ENCODE results near the gene PRKCH.

The PRKCH gene

DNA sequence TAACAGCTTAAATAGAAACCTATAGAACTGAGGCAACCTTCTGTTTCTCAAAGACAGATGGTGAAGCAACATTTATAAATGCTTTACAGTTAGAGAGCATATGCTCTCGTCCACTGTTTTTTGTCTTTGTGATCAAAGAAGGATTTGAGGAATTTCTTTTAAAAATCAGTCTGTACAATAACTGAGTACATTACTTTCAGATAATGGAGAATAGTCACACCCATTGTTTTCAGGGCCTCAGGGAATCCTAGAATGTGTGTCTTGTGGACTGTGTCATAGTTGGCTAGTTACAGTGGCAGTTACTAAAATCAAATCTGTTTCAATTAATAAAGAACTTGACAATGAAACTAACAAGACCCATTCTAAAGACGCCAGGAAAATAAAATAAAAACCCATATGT lies 107.9 kb downstream of the PRKCH start:
- DNase-seq (ENCODE audit: low read depth), result no peak

DNA sequence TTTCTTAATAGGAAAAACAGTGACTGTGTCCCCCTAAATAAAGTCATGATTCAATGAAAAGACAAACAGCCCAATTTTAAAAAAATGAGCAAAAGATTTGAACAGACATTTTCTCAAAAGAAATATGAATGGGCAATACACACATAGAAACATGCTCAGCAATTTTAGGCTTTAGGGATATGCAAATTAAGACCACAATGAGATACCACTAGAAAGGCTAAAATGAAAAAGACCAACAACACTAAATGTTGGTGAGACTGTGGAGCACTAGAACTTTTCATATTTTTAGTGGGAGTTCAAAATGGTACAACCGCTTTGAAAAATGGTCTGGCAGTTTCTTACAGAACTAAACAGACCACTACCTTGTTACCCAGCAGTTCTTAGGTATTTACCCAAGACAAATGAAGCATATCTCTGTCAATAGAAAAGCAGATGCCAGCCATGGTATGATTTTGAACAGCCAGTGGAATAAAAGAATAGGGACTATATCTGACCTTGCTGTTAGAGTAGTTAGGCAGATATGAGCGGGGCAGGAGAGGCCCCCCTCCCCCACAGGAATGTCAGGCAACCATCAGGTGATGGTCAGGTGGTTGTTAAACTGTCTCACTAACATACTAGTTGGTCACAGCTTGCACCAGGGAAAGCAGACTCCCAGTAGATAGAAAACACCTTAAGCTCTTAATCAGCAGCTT lies 108.8 kb downstream of the PRKCH start:
- DNase-seq (ENCODE audit: low read depth), result no peak

DNA sequence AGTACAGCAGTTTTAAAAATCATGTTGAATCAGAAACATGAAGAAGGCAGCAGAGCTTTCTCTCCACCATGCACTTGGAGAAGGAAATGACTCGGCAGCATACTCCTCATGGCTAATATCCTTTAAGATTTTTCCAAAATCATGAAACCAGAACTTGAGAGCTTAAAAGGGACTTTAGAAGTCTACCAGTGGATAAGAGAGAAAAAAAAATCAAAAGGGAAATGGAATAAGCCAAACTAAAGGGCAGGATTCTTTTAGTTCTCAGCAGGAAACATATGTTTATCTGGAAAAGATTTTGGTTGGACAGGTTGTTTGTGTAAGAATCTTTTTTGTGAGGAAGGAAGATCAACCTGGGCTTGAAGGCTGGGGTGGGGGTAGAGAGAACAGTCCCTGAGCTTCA lies 111.8 kb downstream of the PRKCH start:
- DNase-seq (ENCODE audit: low read depth), result no peak

DNA sequence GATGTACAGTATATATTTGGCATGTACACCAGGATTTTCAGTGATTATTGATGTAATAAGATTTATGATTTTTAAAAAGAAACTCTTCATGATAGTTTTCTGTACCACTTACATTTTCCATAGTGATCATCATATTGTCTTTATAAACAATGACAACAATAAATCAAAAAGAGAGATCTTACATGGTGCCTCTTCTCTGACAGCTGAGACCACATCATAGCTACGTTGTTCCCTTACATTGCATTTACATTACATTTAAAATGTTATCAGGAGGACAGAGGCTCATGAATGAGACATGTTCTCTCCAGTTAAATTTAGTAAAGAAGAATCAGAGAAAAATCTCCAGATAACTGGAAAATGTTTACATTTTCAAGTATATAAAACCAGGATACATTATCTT lies 112.4 kb downstream of the PRKCH start:
- no peak for DNase-seq (ENCODE audit: low read depth)

DNA sequence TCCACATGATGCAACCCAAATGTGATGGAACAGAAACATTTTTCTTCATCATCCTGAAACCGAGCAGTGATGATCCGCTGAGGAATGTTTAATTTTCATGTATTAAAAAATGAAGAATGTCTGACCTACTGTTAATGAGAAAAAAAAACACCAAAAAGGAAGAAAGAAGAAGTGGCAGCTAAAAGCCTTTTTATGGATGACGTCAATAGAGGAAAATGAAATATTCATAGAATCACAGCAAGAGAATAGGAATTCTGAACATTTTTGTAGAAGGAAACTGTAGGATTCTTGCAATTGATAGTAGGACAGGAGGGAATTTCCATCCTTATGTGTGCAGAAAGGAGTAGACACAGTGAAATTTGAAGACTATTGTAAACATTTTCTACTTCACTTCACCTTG lies 112.9 kb downstream of the PRKCH start:
- DNase-seq (ENCODE audit: low read depth), result no peak

DNA sequence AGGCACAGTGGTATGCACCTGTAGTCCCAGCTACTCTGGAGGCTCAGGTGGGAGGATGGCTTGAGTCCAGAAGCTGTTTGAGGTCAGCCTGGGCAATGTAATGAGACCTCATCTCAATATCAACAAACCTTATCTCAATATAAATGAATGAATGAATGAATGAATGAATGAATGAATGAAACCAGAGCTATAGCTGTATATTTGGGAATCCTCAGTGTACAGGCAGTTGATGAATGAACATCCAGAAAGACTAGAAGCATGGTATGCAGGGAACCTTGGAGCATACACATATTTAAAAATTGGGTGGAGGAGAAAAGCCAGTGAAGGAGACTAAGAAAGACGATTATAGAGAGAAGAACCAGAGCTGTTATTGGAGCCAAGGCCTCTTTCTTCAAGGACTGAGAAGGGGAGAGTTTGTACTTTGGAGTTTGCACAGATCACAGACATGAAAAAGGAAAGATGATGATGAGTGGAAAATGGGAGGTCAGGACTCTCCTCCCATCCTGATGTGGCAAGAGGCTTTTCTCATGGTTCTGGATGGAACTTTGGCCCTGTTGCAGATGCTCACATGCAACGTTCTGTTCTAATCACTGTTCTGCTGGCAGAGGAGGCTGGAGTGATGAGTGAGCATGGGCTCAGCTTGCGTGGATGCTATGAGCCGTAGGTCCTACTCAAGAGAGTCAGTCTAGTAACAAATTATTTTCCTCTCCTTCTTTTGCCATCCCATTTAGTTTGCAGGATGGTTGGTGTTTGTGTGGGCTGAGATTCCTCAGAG lies 114.4 kb downstream of the PRKCH start:
- no peak for DNase-seq (ENCODE audit: low read depth)

DNA sequence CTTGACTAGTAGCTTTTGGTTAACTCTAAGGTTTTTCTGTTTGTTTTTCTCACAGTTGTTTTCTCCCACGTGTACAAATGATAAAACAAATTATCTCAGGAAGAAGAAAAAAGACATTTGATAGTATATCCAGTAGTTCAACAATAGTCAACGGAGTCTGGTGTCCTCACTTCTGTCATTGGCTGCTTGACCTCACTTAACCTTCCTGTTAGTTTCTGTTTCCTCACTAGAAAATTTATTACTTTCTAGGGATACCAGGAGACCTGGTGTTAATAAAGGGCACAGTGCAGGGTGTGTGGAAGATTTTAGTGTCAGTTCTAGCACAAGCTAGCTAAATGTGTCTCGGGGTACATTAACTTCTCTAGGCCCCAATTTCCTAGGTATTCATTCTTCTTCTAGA lies 116.0 kb downstream of the PRKCH start:
- DNase-seq (ENCODE audit: low read depth), result no peak

DNA sequence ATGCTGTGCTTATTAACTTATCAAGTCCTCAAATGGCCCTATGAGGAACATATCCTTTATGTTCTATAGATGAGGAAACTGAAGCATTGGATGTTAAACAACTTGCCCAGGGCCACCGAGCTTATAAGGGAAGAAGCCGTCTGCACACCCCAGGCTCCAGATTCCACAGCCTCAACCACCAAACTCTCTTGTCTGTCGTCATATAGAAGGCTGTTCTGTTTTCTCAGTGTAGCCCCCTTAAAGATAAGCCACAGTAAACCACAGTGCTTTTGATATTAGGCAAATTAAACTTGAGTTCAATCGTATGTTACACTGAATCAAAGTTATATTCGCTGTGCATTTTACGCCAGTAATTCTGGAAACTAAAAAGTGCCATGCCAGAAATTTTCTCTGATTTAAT lies 116.7 kb downstream of the PRKCH start:
- no peak for DNase-seq (ENCODE audit: low read depth)

DNA sequence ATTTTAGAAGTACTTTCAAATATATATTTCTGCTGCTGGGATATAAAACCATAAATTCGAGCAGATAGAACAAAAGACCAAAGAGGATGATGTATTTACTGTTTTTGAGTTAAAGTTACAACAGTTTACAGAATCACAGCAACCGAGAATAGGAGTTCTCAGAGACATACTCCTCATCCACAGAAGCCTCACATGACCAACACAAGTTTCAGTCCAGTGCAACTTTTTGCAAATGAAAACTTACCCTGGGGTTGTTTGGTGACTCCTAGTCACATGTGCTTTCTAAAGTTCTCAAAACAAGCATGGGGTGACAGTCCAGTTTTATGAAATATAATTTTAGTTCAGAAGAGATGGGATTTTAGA lies 117.1 kb downstream of the PRKCH start:
- DNase-seq (ENCODE audit: low read depth), result no peak

DNA sequence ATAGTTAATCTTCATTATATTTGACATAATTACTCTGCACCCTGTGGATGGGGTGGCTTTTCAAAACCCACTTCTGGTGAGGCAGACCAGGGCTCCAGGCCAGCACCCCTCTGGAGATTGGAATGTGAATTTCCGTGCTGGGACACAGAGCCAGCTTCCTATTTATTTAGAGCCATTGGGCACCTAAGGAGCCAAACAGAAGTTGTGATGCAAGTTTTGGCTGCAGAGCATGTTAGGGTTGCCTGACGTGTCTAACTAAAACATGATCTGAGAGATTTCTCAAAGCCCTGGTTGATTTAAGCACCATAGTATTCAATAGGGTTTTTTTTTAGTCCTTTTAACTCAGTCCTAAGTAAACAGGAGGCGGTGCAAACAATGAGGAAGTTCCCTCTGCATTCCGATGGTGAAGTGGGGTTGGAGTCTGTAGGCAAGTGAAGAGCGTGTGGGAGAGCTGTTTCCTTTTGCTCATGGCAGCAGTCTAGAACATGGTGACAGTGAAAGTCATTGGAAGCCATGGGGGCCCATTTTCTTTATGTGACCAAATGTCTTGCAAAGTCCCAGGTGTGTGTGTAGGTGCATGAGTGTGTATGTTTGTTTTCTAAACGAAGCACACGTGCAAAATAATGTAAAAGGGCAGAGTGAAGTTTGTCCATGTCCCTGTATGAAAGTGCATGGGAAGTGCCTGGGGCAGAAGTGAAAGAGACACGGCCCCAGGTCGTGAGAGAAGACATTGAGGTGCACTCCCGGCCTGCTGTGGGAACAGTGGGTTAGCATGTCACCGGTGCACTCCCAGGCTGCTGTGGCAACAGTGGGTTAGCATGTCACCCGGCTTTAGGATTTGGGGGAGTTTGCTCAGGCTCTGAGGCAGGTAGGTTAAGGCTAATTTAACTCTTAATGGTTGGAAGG lies 117.7 kb downstream of the PRKCH start:
- DNase-seq (ENCODE audit: low read depth), result peak; percentile 13

DNA sequence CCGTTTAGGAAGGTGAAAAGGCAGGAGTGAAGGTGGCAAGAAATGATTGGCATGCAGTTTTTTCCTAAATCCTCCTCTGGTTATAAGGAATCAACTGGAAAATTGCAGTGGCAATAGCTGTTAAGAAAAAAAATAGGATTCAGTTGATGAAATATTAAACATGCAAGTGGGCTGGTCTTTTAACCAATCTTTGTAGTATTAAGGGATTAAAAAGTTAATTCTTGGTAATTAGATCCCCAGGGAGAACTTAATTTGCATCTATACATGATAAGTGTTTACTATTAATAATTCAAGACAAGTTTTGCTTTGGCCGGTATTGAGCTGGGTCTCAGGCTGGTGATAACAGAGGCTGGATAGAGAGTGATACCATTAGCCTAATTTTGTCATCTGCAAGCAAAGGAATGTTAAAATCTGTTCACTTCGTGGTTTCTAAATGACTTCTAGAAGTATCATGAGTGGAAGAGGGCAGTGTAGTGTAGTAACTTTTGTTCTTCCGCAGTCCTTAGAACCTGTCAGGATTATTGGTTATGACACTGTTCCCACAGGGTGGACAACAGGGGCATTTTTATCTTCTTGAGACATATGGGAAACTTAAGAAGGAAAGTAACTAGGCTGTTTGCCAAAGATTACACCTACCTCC lies 118.5 kb downstream of the PRKCH start:
- no peak for DNase-seq (ENCODE audit: low read depth)

DNA sequence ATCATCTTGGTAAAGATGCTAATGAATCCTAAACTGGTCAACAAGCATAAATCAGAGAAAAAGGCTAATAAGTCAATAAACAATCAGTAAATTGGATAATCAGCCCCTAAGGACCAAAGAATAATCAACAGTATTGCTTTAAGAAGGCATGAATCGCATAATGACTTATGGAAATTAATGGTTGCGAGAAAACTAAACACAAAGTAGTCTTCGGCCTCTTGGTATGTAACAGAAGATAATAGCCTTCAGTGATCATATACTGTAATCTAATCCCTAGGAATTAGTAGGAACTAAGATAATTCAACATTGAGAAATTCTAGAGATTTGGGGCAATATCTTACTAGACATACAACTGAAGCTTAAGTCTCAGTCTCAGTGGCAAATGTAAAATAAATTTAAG lies 122.1 kb downstream of the PRKCH start:
- DNase-seq (ENCODE audit: low read depth), result no peak

DNA sequence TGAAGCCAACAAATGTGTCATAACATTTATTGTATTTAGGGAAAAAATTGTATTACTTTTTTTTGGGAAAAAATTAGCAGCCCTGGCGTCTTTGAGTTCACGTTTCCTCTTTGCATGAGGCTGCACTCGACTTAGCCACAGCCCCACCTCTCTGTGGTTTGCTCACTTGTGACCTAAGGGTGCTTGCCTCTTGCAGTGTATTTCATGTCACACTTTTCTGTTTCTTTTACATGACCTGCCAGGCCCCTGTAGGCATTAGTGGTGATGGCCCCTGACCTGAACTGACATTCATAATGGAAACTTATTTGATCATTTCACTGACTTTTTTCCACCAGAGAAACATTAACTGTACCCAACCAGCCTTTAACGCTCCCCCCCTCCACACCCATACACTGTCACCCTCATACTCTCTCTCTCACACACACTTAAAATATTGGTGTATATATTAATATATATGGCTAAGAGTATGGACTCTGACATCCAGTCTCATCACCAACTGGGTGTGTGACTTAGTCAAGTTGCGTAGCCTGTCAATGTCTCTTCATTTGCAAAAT lies 122.9 kb downstream of the PRKCH start:
- no peak for DNase-seq (ENCODE audit: low read depth)

DNA sequence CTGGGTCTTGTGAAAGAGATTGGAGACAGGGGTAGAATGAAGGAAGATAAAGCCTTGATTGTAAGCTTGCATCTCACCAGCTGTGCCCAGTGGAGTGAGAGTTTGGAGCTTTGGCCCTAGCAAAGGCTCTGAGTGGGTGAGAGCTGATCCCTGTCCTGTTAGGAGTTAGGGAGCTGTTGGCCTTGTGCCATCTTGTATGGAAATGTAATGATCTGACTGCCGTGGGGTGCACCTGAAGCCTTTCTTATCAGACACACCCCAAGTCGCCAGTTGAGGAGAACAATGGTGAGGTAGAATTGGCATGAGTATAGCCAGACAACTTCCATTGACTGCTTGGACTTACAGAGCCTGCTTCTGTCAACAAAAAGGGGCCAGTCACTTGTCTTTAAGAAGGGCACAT lies 130.1 kb downstream of the PRKCH start:
- no peak for DNase-seq (ENCODE audit: low read depth)

DNA sequence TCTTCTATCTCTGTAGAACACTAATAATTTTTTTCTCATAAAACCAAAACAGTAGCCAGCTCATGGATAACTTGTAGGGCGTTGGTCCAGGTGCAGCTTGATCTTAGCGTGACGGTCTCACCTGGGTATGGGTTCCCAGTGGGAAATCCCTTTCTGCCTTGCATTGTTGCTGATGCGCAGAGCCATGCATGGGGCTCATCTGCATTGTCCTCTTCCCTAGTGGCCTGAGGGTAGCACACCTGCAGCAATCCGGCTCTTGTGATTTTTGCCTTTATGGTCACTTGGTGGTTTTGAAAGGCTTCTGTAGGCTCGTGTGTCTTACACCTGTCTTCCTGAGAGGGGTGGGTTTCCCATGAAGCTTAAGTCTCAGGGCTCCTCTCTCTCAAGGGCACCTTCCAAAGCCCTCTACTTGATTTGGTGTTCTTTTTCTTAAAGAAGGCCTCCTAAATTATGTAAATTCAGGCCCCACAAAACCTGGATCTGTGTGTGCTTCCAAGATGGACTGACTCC lies 130.6 kb downstream of the PRKCH start:
- DNase-seq (ENCODE audit: low read depth), result no peak

DNA sequence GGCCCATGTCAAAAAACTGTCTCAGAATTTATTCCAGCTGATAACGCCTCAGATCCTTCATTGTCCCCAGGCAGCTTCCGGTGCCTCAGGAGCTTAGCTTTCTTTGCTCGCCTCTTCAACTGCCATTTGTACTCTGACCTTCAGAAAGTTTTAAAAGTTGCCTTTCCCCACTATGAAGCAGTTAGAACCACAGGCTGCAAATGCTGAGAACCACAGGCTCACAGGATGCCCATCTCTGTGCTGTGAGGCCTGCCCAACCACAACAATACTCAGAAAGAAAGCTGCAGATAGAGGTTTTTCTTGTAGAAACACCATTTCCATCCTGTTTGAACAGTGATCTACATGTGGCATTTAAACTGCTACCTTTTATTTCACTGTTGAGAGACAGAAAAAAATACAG lies 131.1 kb downstream of the PRKCH start:
- DNase-seq (ENCODE audit: low read depth), result no peak

DNA sequence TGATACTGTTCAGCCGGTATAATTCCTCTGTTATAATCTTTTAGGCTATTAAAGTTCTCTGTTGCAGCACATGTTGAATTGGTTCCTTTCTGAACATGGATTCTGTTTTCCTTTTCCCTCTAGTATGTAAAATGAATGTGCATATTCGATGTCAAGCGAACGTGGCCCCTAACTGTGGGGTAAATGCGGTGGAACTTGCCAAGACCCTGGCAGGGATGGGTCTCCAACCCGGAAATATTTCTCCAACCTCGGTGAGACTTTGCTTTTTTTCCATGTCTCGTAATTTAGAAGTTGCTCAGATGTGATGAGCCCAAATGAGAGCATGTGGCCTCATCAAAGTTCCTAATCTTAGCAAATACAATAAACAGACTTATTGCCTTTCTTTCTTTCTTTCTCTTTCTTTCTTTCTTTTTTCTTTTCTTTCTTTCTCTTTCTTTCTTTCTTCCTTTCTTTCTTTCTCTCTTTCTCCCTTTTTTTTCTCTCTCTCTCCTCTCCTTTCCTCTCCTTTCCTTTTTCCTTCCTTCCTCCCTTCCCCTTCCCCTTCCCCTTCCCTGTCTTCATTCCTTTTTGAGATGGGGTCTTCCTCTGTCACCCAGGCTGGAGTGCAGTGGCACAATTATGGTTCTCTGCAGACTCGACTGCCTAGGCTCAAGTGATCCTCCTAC lies 131.9 kb downstream of the PRKCH start:
- DNase-seq (ENCODE audit: low read depth), result no peak

DNA sequence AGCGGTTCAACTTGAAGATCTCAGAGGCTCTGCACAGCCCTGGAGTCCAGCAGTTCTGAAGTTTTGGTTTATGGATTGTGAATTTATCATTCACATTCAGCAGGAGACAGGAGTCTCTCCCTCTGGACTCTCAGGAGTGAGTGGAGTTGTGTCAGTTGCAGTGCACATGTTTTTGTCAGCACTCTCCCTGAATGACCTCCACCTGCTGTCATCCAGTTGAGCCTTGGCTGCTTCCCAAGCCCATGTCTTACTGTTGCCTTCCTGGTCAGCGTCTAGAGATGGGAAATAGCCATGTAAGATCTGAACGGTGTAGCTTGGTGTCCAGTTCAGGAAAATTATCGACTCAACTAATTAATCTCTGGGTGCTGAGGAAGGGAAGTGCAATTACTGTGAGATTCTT lies 133.2 kb downstream of the PRKCH start:
- DNase-seq (ENCODE audit: low read depth), result no peak

DNA sequence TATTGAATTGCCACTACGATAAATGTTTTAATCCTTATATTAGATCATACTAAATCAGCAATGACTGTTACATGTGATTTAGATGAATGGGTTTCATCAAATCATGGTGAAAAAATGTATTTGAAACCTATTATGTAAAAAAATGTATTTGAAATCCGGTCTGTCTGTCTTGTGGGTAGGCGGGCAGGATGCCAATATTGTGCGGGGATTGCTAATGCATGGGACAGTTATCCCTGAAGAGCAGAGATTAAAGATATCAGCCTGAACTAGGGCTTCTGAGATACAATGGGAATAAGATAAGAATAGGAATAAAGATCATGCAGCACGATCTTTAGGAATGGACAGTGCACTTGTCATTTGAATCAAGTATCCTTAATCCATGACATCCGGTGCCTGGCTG lies 134.0 kb downstream of the PRKCH start:
- no peak for DNase-seq (ENCODE audit: low read depth)

DNA sequence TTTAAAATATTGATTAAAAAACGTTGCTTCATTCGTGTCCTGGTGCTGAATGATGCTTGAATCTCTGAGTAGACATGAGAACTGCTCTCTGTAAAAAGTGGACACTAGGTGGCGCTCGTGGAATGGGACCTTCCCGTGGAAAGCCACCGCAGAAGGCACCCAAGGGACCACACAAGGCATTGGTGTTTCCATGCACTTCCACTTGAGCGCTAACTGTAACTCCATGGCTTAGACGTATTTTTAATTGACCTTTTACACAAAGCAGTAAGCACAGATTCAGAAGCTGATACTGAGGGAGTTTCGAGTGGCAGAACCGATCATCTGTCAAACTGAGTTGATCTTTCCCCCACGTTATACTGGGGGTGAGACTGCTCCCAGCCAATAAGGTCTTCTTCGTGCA lies 135.3 kb downstream of the PRKCH start:
- peak; percentile 60 for DNase-seq (ENCODE audit: low read depth)

DNA sequence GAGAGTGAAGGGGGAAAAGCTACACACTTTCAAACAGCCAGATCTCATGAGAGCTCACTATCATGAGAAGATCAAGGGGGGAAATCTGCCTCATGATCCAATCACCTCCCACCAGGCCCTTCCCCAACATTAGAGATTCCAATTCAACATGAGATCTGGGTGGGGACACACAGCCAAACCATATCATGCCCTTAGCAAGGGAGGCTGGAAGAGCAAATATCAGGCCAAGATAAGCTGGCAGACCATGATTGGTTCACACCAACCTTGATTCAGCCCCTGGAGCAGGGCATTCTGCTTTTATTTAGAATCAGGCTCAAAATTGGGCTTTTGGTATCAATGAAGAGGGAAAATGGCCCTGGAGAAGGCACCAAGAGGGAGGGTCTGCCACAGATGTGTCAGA lies 137.4 kb downstream of the PRKCH start:
- no peak for DNase-seq (ENCODE audit: low read depth)
